ENCODE data around the gene TEX36.
"Not testable (repeated sequence)": the region's sequence is repeated elsewhere in the genome, so short reads cannot be mapped to it uniquely, and the experiment has no call there.

The TEX36 gene

GRCh38 chr10:125700355-125700911 lies 17.5 kb upstream of the TEX36 start:
- H3K4me3 Mint-ChIP-seq: no peak overlapping the region
- no peak overlapping the region for H3K27ac Mint-ChIP-seq
- intact Hi-C loops (cut with micrococcal nuclease): no loop called here
- H3K9me3 Mint-ChIP-seq: peaks cover 9% of the 10 kb centered on the region
- H3K36me3 Mint-ChIP-seq (ENCODE audit: low read depth): no peaks in the 10 kb centered on the region
- H3K27me3 Mint-ChIP-seq: no peaks in the 10 kb centered on the region
- no peaks in the 10 kb centered on the region for H3K4me1 Mint-ChIP-seq (ENCODE audit: low read depth)

DNA sequence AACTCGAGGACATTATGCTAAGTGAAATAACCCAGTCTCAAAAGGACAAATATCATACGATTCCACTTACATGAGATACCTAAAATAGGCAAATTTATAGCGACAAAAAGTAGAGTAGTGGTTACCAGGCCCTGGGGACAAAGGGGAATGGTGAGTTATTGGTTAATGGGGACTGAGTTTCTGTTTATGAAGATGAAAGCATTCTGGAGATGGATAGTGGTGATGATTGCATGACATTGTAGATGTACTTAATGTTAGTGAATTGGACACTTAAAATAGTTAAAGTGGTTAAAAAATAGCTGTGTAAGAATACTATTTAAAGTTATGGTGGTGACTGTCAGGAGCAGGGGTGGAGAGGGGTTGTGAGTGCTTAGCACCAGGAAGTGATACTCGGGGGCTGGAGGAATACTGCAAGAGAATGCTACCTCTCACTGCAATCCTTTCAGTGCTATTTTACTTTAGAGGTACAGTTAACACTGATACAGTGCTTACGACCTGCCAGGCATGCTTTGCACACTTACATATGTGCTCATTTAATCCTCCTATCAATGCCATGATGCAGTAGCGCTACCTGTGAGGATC lies 16.7 kb upstream of the TEX36 start:
- Mint-ChIP-seq H3K4me3 (no peak overlapping the region), H3K27me3 (no peaks in the 10 kb centered on the region), H3K36me3 (ENCODE audit: low read depth) (no peaks in the 10 kb centered on the region), H3K27ac (no peak overlapping the region), H3K9me3 (peaks cover 9% of the 10 kb centered on the region), H3K4me1 (ENCODE audit: low read depth) (no peaks in the 10 kb centered on the region)
- intact Hi-C loops (cut with micrococcal nuclease): no loop called here

DNA sequence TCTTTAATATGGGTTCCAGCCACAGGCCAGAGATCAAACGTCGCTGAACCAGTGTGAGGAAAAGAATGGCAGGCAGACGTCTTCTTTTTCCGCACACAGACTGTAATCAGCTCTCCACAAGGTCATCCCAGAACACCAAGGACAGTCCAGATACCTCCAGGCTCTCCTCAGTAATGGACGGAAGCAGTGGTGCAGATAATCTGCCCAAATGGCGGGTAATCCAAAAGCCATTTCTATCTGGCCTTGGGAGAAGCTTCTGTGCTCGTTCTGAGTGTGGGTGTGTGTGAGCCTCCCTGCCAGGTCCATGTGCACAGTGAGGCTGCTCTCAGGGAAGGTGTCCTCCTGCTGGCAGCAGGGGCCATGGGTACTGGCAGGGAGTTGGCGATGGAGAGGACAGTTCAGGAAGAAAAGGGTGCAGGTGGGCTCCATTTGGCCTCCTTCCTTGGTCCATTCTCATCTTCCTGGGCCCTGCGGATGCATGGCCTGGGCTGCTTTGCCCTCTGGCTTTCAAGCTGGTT lies 15.6 kb upstream of the TEX36 start:
- Mint-ChIP-seq H3K9me3 (peaks cover 9% of the 10 kb centered on the region), H3K4me3 (no peak overlapping the region), H3K4me1 (ENCODE audit: low read depth) (no peaks in the 10 kb centered on the region), H3K27ac (no peak overlapping the region), H3K36me3 (ENCODE audit: low read depth) (no peaks in the 10 kb centered on the region), H3K27me3 (no peaks in the 10 kb centered on the region)
- intact Hi-C loops (cut with micrococcal nuclease): no loop called here

- H3K36me3 Mint-ChIP-seq (ENCODE audit: low read depth); intact Hi-C loops (cut with micrococcal nuclease); H3K4me3 Mint-ChIP-seq; H3K9me3 Mint-ChIP-seq; H3K27ac Mint-ChIP-seq; H3K27me3 Mint-ChIP-seq; H3K4me1 Mint-ChIP-seq (ENCODE audit: low read depth): not testable (repeated sequence)
These were observed 13.9 kb upstream of the TEX36 start for GRCh38 chr10:125696884-125697283.

- no peaks in the 10 kb centered on the region for H3K27me3 Mint-ChIP-seq
- no peak overlapping the region for H3K4me3 Mint-ChIP-seq
- H3K36me3 Mint-ChIP-seq (ENCODE audit: low read depth): no peaks in the 10 kb centered on the region
- H3K27ac Mint-ChIP-seq: no peak overlapping the region
- intact Hi-C loops (cut with micrococcal nuclease): no loop called here
- no peaks in the 10 kb centered on the region for H3K4me1 Mint-ChIP-seq (ENCODE audit: low read depth)
- H3K9me3 Mint-ChIP-seq: no peaks in the 10 kb centered on the region
These were observed 11.9 kb upstream of the TEX36 start for GRCh38 chr10:125694883-125695282.

GRCh38 chr10:125693524-125693847 lies 10.5 kb upstream of the TEX36 start:
- Mint-ChIP-seq H3K36me3 (ENCODE audit: low read depth) (no peaks in the 10 kb centered on the region), H3K27ac (no peak overlapping the region), H3K4me3 (no peak overlapping the region), H3K27me3 (no peaks in the 10 kb centered on the region), H3K9me3 (no peaks in the 10 kb centered on the region), H3K4me1 (ENCODE audit: low read depth) (no peaks in the 10 kb centered on the region)
- intact Hi-C loops (cut with micrococcal nuclease): no loop called here

- Mint-ChIP-seq H3K27ac (no peak overlapping the region), H3K36me3 (ENCODE audit: low read depth) (no peaks in the 10 kb centered on the region), H3K9me3 (no peaks in the 10 kb centered on the region), H3K4me3 (no peak overlapping the region), H3K27me3 (no peaks in the 10 kb centered on the region), H3K4me1 (ENCODE audit: low read depth) (no peaks in the 10 kb centered on the region)
- intact Hi-C loops (cut with micrococcal nuclease): no loop called here
These were observed 9.9 kb upstream of the TEX36 start for GRCh38 chr10:125692601-125693523.

DNA sequence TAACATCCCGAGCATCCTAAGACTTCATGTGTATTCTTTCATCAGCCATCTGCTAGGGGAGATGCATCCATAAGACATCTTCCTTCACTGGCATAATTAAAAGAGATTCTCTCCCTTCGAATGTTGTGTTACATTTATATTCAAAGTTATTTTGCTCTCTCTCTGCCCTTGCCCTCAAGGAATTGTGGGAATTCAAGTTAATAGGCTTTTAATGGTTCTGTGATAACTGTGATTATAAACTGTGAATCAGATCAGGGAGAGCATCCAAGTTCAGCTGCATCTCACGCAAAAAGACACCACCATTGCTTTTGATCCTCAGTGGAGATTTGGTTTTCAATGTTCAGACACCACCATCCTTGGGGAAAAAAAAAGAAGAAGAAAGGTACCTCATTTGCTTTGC lies 9.2 kb upstream of the TEX36 start:
- Mint-ChIP-seq H3K27ac (no peak overlapping the region), H3K36me3 (ENCODE audit: low read depth) (no peaks in the 10 kb centered on the region), H3K27me3 (no peaks in the 10 kb centered on the region), H3K4me1 (ENCODE audit: low read depth) (no peaks in the 10 kb centered on the region), H3K9me3 (no peaks in the 10 kb centered on the region), H3K4me3 (no peak overlapping the region)
- intact Hi-C loops (cut with micrococcal nuclease): no loop called here

GRCh38 chr10:125691160-125691981 lies 8.4 kb upstream of the TEX36 start:
- intact Hi-C loops (cut with micrococcal nuclease): no loop called here
- Mint-ChIP-seq H3K27ac (no peak overlapping the region), H3K4me3 (no peak overlapping the region), H3K27me3 (no peaks in the 10 kb centered on the region), H3K4me1 (ENCODE audit: low read depth) (no peaks in the 10 kb centered on the region), H3K36me3 (ENCODE audit: low read depth) (no peaks in the 10 kb centered on the region), H3K9me3 (no peaks in the 10 kb centered on the region)

DNA sequence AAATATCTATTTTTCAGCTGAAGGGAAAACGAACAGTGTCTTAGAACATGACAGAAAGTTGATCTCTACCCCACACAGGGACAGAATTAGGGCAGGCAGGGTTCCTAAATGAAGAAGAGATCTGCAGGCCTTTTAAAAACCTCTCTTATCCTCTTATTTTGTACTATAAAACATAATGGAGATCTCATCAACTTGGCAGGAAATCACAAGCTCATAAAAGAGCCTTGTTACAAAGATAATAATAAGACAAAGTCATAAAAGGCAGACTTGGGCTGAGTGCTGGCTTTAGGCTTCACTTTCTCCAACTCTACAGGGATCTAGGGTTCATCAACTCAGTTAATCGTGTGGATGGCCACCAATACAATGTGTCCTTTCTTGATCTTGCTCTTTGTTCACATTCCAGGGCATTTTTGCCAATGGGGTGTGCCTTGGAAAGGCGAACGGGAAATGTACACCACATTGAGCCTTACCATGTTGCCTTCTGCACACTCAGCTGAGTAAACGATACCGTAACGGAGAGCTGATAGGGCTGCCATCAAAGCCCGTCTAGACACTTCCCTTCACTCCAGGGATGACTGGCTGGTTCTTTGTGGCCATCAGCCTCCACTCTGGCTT lies 7.1 kb upstream of the TEX36 start:
- Mint-ChIP-seq H3K36me3 (ENCODE audit: low read depth) (no peaks in the 10 kb centered on the region), H3K4me3 (no peak overlapping the region), H3K9me3 (no peaks in the 10 kb centered on the region), H3K27ac (no peak overlapping the region), H3K4me1 (ENCODE audit: low read depth) (no peaks in the 10 kb centered on the region), H3K27me3 (no peaks in the 10 kb centered on the region)
- intact Hi-C loops (cut with micrococcal nuclease): no loop called here

DNA sequence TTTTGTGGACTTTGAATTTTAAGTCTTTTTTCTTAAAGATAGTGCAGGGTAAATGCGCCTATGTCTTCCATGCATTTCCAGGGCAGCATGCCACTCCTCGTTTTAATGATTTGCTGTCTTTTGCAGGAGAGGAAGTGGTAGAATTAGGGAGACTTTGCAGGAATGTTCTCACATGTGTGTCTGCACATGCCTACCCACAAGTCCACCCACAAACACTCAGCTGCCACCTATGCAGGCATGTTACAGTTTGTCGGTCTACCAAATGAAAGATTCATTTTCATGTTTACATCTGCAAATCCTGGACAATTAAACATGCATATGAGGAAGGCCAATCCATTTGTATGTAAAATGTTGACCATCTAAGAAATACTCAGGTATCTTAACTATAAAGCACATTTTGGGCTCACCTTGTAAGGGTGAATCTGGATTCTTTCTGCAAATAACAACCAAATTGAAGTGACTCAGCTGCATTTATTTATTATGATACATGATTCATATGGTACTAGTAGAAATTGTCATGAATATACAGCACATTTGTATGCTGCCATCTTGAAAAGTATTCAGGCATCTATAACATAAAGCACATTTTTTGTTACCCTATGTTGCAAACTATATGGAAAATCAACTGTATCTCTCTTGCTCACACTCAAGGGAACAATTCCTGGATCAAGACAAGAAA lies 4.7 kb upstream of the TEX36 start:
- Mint-ChIP-seq H3K4me1 (ENCODE audit: low read depth) (no peaks in the 10 kb centered on the region), H3K36me3 (ENCODE audit: low read depth) (no peaks in the 10 kb centered on the region), H3K27me3 (peaks cover 4% of the 10 kb centered on the region), H3K9me3 (no peaks in the 10 kb centered on the region), H3K27ac (no peak overlapping the region), H3K4me3 (no peak overlapping the region)
- intact Hi-C loops (cut with micrococcal nuclease): no loop called here

DNA sequence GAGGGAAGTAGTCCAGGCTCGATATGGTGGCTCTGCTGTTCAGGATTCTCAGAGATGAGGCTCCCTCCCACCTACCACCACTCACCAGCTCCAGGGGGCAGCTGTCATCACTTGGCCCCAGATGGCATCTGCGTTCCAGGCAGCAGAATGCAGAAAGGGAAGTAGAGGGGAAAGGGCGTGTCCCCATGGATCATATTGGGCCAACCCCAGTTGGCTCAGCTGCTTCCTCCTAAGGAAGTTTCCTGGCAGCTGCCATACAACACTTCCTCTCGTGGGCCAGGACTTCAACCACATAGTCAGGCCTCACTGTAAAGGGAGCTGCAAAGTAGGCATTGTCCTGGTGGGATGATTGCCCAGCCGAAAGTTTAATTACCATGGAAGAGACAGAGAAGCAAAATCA lies 1.6 kb upstream of the TEX36 start:
- Mint-ChIP-seq H3K27me3 (peaks cover 4% of the 10 kb centered on the region), H3K27ac (no peak overlapping the region), H3K9me3 (peaks cover 4% of the 10 kb centered on the region), H3K36me3 (ENCODE audit: low read depth) (no peaks in the 10 kb centered on the region), H3K4me3 (no peak overlapping the region), H3K4me1 (ENCODE audit: low read depth) (no peaks in the 10 kb centered on the region)
- intact Hi-C loops (cut with micrococcal nuclease): no loop called here

DNA sequence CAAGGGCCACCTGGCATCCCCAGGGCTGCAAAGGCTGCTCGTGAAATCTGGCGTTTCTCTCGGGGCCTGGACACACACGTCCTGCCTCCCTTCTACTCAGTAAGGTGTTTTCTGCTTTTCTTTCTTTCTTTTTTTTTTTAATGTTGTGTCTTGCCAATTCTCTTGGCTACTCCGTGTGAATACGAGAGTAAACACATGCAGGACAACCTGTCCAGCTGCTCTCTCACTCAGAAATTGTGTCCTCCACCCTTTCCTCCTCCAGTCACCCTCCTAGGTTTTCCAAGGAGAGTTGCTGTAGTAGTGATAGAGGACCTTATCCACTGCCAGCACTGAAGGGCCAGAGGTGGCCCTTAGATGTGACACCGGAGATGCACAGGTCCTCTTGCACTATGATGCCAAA lies 858 bp upstream of the TEX36 start:
- no peak overlapping the region for H3K27ac Mint-ChIP-seq
- peaks cover 4% of the 10 kb centered on the region for H3K27me3 Mint-ChIP-seq
- intact Hi-C loops (cut with micrococcal nuclease): no loop called here
- H3K4me1 Mint-ChIP-seq (ENCODE audit: low read depth): no peaks in the 10 kb centered on the region
- no peak overlapping the region for H3K4me3 Mint-ChIP-seq
- peaks cover 9% of the 10 kb centered on the region for H3K9me3 Mint-ChIP-seq
- no peaks in the 10 kb centered on the region for H3K36me3 Mint-ChIP-seq (ENCODE audit: low read depth)
